NT2/D1 (cell line): ENCODE results near the gene ETS1.

Experiments used
- SUZ12 ChIP-seq: IDR thresholded peaks from 2 replicates; pipeline ENCODE4 v1.6.1; 2011; ENCODE audit not compliant: insufficient read length, insufficient read depth; ENCODE audit errors: extremely low read depth
- YY1 ChIP-seq: IDR thresholded peaks from 2 replicates; pipeline ENCODE4 v1.6.1; 2011; ENCODE audit not compliant: insufficient read length, insufficient read depth
- ZNF274 ChIP-seq: IDR thresholded peaks from 2 replicates; pipeline ENCODE4 v1.6.1; 2011; ENCODE audit warnings: mild to moderate bottlenecking, low read depth, low read length

DNA sequence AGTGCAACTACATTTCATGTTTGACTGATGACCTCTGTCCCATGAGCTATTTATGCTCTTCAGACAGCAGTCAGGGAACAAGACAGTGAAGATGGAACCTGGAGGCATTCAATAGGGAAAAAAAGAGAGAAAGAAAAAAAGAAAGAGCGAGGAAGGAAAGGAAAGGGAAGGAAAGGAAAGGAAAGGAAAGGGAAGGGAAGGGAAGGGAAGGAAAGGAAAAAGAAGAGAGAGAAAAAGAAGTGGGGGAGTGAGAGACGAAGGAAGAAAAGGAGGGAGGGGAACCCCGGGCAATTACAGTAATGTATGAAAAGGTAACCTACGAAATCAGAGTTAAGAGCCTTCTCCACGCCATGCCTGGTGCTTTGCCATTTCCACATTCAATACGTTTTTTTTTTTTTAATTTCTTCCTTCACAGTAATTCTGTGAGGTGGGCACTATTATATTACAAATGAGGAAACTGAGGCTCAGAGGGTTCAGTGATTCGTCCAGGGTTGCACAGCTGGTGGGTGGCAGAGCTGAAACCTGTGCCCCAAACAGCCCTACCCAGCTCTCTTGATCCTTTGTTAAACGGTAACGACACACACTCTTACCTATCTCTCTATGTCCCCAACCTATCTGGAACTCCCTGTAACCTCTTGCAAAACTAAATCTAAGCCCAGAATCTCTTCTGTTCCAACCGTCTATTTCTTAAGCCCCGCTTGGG is 39.3 kb downstream of the ETS1 start:
- no peak for TF ChIP-seq YY1
- TF ChIP-seq SUZ12: no peak
- no peak for TF ChIP-seq ZNF274
